ENCODE data around the gene PECR. TPM values are rescaled to one million over a fixed set of nuclear protein-coding genes. Genes with fewer than 3 reads are reported as not detected.

Gene PECR
- total RNA-seq (10 to 100 TPM in 4 of 7 donors, 1 to 10 TPM in 3; 7.0 to 15.0 (median 11.5) TPM), polyA plus RNA-seq (10 to 100 TPM in 1 of 2 donors, 1 to 10 TPM in 1; 8.6 to 11.9 TPM)
- long read RNA-seq, donor 1, transcript PECR-201 (8 exons, 1,853 nt), result major isoform, 42 of 53 reads
- long read RNA-seq, donor 1, partial matches to known transcripts, result 1 of 53 reads
- long read RNA-seq, donor 1, other reads (novel, unspliced or antisense), result 8 of 53 reads
- long read RNA-seq, donor 2, partial matches to known transcripts, result 0 of 4 reads
- long read RNA-seq, donor 2, other reads (novel, unspliced or antisense), result 0 of 4 reads
- long read RNA-seq, donor 3, transcript PECR-201 (8 exons, 1,853 nt), result major isoform, 13 of 14 reads
- long read RNA-seq, donor 3, partial matches to known transcripts, result 0 of 14 reads
- long read RNA-seq, donor 3, other reads (novel, unspliced or antisense), result 1 of 14 reads

DNA sequence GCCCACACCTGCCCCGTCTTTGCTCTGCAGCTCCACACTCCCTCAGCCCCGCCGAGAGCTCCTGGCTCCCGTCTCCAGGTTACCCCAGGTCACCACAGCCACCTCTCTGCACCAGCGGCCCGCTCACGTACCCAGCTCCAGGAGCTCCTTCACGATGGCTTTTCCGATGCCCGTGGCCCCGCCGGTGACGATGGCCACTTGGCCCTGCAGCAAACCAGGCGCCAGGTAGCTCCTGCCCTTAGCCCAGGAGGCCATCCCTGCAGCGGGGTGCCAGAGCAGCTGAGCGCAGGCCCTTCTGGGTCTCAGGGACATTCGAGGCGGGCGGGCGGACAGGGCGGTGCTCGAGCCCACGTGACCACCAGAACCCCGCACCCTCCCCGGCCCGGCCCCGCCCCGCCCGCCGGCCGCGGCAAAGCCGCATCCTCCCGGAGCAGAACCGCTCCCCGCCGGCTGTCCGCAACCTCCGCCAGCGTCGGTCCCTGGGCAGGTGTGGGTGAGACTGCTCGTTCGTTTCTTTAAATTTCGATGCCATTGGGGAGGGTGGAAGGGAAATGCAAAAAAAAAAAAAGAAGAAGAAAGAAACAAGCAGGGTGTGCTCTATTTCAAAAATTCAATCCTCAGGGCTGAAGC, at the start of gene PECR, which contains the start of gene TMEM169:
TSS of gene PECR (minus strand) at position 323 of the 630 bp plus-strand sequence. CDS start at position 255, 68 bp downstream.
TSS of gene TMEM169 (plus strand) at position 433 of the 630 bp plus-strand sequence. CDS start 14,045 bp downstream, outside the sequence.
- intact Hi-C loops (cut with DNase I), result no loop called here
- peak; percentile 76 to 85 (median 78) for DNase-seq
- Histone ChIP-seq H3K4me3 (peak within 1 kb of the TSS; percentile 60), H3K4me1 (ENCODE audit: insufficient read depth) (peaks cover 6% of the 10 kb centered on the region), H3K9me3 (no peaks in the 10 kb centered on the region), H3K36me3 (no peaks in the 10 kb centered on the region), H3K27me3 (no peaks in the 10 kb centered on the region), H3K27ac (no peak within 1 kb of the TSS)
- 0 to 1% (median 1%) methylated on average over 31 to 44 of the region's 44 CpGs for WGBS, 3 donors
- TF ChIP-seq EP300 (IDR thresholded peaks at IDR 0.05) (no peak), POLR2A (IDR thresholded peaks at IDR 0.05) (peak; percentile 2)

DNA sequence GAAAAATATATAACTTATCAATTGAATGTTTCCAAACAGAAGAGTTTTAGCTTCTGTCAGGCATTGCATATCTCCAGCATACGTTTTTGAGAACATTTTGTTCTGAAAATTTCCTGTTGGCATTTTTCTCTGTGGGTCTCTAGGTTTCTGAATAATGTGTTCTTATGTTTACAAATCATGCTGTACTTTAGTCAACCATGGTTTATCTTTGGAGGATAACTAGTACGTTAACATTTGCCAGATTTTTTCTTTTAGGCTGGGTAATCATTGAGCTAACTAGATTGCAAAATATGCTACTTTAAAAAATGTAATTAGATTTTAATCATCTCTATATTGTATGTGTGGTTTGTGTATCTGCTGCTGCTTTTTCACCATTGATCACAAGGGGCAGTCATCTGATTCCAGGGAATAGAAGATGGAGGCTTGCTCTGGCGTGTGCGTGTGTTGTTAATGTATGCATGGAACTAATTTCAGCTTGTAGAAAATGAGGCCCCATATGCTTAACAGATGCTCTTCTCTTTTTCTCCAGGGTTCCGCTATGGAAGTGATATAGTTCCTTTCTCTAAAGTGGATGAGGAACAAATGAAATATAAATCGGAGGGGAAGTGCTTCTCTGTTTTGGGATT, 48.9 kb upstream of the PECR start:
- H3K4me3 ChIP-seq, result no peak overlapping the region
- no peak overlapping the region for H3K27ac ChIP-seq
- no peak for DNase-seq
- intact Hi-C loops (cut with DNase I), result no loop called here
- WGBS, 3 donors, result 65 to 68% (median 67%) methylated on average over 6 of the region's 6 CpGs
- no peaks in the 10 kb centered on the region for H3K9me3 ChIP-seq
- no peaks in the 10 kb centered on the region for H3K27me3 ChIP-seq
- H3K4me1 ChIP-seq (ENCODE audit: insufficient read depth), result peaks cover 4% of the 10 kb centered on the region
- H3K36me3 ChIP-seq, result no peaks in the 10 kb centered on the region
- TF ChIP-seq, protein P1, sequence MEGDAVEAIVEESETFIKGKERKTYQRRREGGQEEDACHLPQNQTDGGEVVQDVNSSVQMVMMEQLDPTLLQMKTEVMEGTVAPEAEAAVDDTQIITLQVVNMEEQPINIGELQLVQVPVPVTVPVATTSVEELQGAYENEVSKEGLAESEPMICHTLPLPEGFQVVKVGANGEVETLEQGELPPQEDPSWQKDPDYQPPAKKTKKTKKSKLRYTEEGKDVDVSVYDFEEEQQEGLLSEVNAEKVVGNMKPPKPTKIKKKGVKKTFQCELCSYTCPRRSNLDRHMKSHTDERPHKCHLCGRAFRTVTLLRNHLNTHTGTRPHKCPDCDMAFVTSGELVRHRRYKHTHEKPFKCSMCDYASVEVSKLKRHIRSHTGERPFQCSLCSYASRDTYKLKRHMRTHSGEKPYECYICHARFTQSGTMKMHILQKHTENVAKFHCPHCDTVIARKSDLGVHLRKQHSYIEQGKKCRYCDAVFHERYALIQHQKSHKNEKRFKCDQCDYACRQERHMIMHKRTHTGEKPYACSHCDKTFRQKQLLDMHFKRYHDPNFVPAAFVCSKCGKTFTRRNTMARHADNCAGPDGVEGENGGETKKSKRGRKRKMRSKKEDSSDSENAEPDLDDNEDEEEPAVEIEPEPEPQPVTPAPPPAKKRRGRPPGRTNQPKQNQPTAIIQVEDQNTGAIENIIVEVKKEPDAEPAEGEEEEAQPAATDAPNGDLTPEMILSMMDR (IDR thresholded peaks at IDR 0.05), result no peak
- TF ChIP-seq EP300 (IDR thresholded peaks at IDR 0.05), result no peak
- no peak for TF ChIP-seq POLR2A (IDR thresholded peaks at IDR 0.05)

DNA sequence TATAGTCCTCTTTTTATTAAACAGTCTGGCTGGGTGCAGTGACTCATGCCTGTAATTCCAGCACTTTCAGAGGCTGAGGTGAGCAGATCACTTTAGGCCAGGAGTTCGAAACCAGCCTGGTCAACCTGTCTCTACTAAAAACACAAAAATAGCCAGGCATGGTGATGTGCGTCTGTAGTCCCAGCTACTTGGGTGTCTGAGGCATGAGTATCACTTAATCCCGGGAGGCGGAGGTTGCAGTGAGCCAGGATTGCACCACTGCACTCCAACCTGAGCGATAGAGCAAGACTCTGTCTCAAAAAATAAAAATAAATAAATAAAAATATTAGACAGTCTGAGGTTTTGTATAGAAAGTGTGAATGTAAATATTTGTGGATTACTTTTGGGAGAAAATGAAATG, 45.3 kb upstream of the PECR start:
- H3K36me3 ChIP-seq, result no peaks in the 10 kb centered on the region
- TF ChIP-seq EP300 (IDR thresholded peaks at IDR 0.05) (no peak), POLR2A (IDR thresholded peaks at IDR 0.05) (no peak)
- TF ChIP-seq, protein P1 (IDR thresholded peaks at IDR 0.05), result no peak
- no peaks in the 10 kb centered on the region for H3K27me3 ChIP-seq
- H3K9me3 ChIP-seq, result no peaks in the 10 kb centered on the region
- peaks cover 4% of the 10 kb centered on the region for H3K4me1 ChIP-seq (ENCODE audit: insufficient read depth)
- H3K27ac ChIP-seq, result no peak overlapping the region
- intact Hi-C loops (cut with DNase I), result no loop called here
- WGBS, 3 donors, result 95 to 98% (median 97%) methylated on average over 5 of the region's 5 CpGs
- no peak overlapping the region for H3K4me3 ChIP-seq
- no peak for DNase-seq

DNA sequence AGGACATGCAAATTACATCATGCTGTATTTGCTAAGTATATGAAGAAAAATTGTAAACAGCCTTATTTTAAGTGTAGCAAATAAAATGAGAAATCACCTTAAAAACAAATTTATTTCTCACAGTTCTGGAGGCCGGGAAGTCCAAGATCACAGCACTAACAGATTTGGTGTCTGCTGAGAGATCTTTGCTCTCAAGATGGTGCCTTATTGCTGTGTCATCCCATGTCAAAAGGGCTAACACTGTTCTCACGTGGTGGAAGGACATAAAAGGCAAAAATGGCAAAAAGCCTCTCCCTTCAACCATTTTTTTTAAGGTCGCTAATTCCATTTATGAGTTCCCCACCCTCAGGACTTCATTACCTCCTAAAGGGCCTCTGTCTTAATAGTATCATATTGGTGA, 39.6 kb upstream of the PECR start:
- Histone ChIP-seq H3K4me3 (no peak overlapping the region), H3K9me3 (no peaks in the 10 kb centered on the region), H3K36me3 (no peaks in the 10 kb centered on the region), H3K4me1 (ENCODE audit: insufficient read depth) (no peaks in the 10 kb centered on the region), H3K27me3 (no peaks in the 10 kb centered on the region), H3K27ac (no peak overlapping the region)
- WGBS, 3 donors, result 77 to 85% (median 84%) methylated on average over 3 of the region's 3 CpGs
- DNase-seq, result no peak
- no peak for TF ChIP-seq POLR2A (IDR thresholded peaks at IDR 0.05)
- TF ChIP-seq, protein P1 (IDR thresholded peaks at IDR 0.05), result no peak
- no peak for TF ChIP-seq EP300 (IDR thresholded peaks at IDR 0.05)
- intact Hi-C loops (cut with DNase I), result no loop called here
